IPS-15b (cell line): ENCODE measurements around the gene PROC.

ENCODE experiments used
- H3K27me3 ChIP-seq: one replicate; pipeline ENCODE4 v1.6.1; 2013; ENCODE audit warnings: low read length; ENCODE audit not compliant: control insufficient read depth, insufficient read depth
- H3K36me3 ChIP-seq: one replicate; pipeline ENCODE4 v1.6.1; 2013; ENCODE audit warnings: low read length; ENCODE audit not compliant: control insufficient read depth, insufficient read depth
- H3K4me1 ChIP-seq: one replicate; pipeline ENCODE4 v1.6.1; 2013; ENCODE audit warnings: mild to moderate bottlenecking, low read length; ENCODE audit not compliant: control insufficient read depth, insufficient read depth
- H3K4me3 ChIP-seq: one replicate; pipeline ENCODE4 v1.5.1; 2013; ENCODE audit warnings: low read depth, low read length
- H3K9ac ChIP-seq: one replicate; pipeline ENCODE4 v1.6.1; 2013; ENCODE audit warnings: low read depth, mild to moderate bottlenecking, low read length
- H3K9me3 ChIP-seq: one replicate; pipeline ENCODE4 v1.6.1; 2013; ENCODE audit warnings: mild to moderate bottlenecking, low read length; ENCODE audit not compliant: control insufficient read depth, insufficient read depth

The PROC gene

GRCh38 chr2:127426501-127427354 lies 8.5 kb downstream of the PROC start:
- Histone ChIP-seq H3K36me3 (no peaks in the 10 kb centered on the region), H3K27me3 (peaks cover 13% of the 10 kb centered on the region), H3K4me1 (no peaks in the 10 kb centered on the region), H3K9ac (no peak overlapping the region), H3K4me3 (no peak overlapping the region), H3K9me3 (no peaks in the 10 kb centered on the region)

- Histone ChIP-seq H3K9me3 (no peaks in the 10 kb centered on the region), H3K27me3 (peaks cover 5% of the 10 kb centered on the region)
These were observed 9.3 kb downstream of the PROC start for GRCh38 chr2:127427376-127428056.

GRCh38 chr2:127428057-127428814 lies 10.0 kb downstream of the PROC start:
- no peaks in the 10 kb centered on the region for H3K9me3 ChIP-seq
- H3K36me3 ChIP-seq = no peaks in the 10 kb centered on the region
- no peaks in the 10 kb centered on the region for H3K4me1 ChIP-seq
- no peak overlapping the region for H3K4me3 ChIP-seq
- H3K27me3 ChIP-seq = peaks cover 5% of the 10 kb centered on the region
- H3K9ac ChIP-seq = no peak overlapping the region

More at GRCh38 chr2:127427376-127428056, 9.3 kb downstream of the PROC start:
- Histone ChIP-seq H3K4me1 (no peaks in the 10 kb centered on the region), H3K36me3 (no peaks in the 10 kb centered on the region), H3K9ac (no peak overlapping the region), H3K4me3 (no peak overlapping the region)

GRCh38 chr2:127428815-127429109 lies 10.5 kb downstream of the PROC start:
- H3K4me1 ChIP-seq = no peaks in the 10 kb centered on the region
- H3K27me3 ChIP-seq = peaks cover 2% of the 10 kb centered on the region
- H3K9ac ChIP-seq = no peak overlapping the region
- no peak overlapping the region for H3K4me3 ChIP-seq
- H3K36me3 ChIP-seq = no peaks in the 10 kb centered on the region
- no peaks in the 10 kb centered on the region for H3K9me3 ChIP-seq

- Histone ChIP-seq H3K27me3 (no peaks in the 10 kb centered on the region), H3K9me3 (no peaks in the 10 kb centered on the region), H3K9ac (no peak overlapping the region), H3K4me1 (no peaks in the 10 kb centered on the region), H3K36me3 (no peaks in the 10 kb centered on the region), H3K4me3 (no peak overlapping the region)
These were observed 11.1 kb downstream of the PROC start for GRCh38 chr2:127429291-127429690.

GRCh38 chr2:127429844-127430425 lies 11.7 kb downstream of the PROC start:
- H3K4me3 ChIP-seq = no peak overlapping the region
- H3K4me1 ChIP-seq = no peaks in the 10 kb centered on the region
- H3K36me3 ChIP-seq = no peaks in the 10 kb centered on the region
- H3K9ac ChIP-seq = no peak overlapping the region
- no peaks in the 10 kb centered on the region for H3K9me3 ChIP-seq
- no peaks in the 10 kb centered on the region for H3K27me3 ChIP-seq

- Histone ChIP-seq H3K27me3 (no peaks in the 10 kb centered on the region), H3K4me1 (no peaks in the 10 kb centered on the region), H3K9ac (no peak overlapping the region), H3K9me3 (no peaks in the 10 kb centered on the region), H3K36me3 (no peaks in the 10 kb centered on the region), H3K4me3 (no peak overlapping the region)
These were observed 13.3 kb downstream of the PROC start for GRCh38 chr2:127431408-127432023.

- no peaks in the 10 kb centered on the region for H3K4me1 ChIP-seq
- no peaks in the 10 kb centered on the region for H3K36me3 ChIP-seq
- H3K9me3 ChIP-seq = no peaks in the 10 kb centered on the region
- no peaks in the 10 kb centered on the region for H3K27me3 ChIP-seq
- H3K9ac ChIP-seq = no peak overlapping the region
- H3K4me3 ChIP-seq = no peak overlapping the region
These were observed 16.3 kb downstream of the PROC start for GRCh38 chr2:127434515-127434914.

- Histone ChIP-seq H3K9me3 (no peaks in the 10 kb centered on the region), H3K4me1 (no peaks in the 10 kb centered on the region), H3K9ac (no peak overlapping the region), H3K36me3 (no peaks in the 10 kb centered on the region), H3K27me3 (no peaks in the 10 kb centered on the region), H3K4me3 (no peak overlapping the region)
These were observed 18.8 kb downstream of the PROC start for GRCh38 chr2:127437056-127437455.

- H3K36me3 ChIP-seq = no peaks in the 10 kb centered on the region
- no peaks in the 10 kb centered on the region for H3K27me3 ChIP-seq
These were observed 19.8 kb downstream of the PROC start for GRCh38 chr2:127437781-127438726.

More at GRCh38 chr2:127437781-127438726, 19.8 kb downstream of the PROC start:
- H3K4me3 ChIP-seq = no peak overlapping the region
- no peaks in the 10 kb centered on the region for H3K4me1 ChIP-seq
- H3K9ac ChIP-seq = no peak overlapping the region
- no peaks in the 10 kb centered on the region for H3K9me3 ChIP-seq
